KMS-11 (cell line): ENCODE measurements around the gene SEZ6.

ENCODE experiments used
- H2AFZ ChIP-seq: fragments of 200-600 bp; sonication (generic); 2 replicates; pipeline ENCODE4 v1.6.1; 2016; ENCODE audit warnings: antibody characterized with exemption, mixed run types, low read depth
- H3K27ac ChIP-seq: fragments of 200-600 bp; sonication (generic); 2 replicates; pipeline ENCODE4 v1.6.1; 2016; ENCODE audit warnings: mild to moderate bottlenecking, mixed run types
- H3K27me3 ChIP-seq: fragments of 200-600 bp; sonication (generic); 2 replicates; pipeline ENCODE4 v1.6.1; 2017; ENCODE audit warnings: mild to moderate bottlenecking, low read depth, mixed run types, moderate library complexity; ENCODE audit not compliant: insufficient read depth
- H3K36me3 ChIP-seq: fragments of 200-600 bp; sonication (generic); 2 replicates; pipeline ENCODE4 v1.6.1; 2017; ENCODE audit warnings: mild to moderate bottlenecking, mixed run types; ENCODE audit not compliant: insufficient read depth
- H3K4me1 ChIP-seq: fragments of 200-600 bp; sonication (generic); 2 replicates; pipeline ENCODE4 v1.6.1; 2016; ENCODE audit warnings: mild to moderate bottlenecking, low read depth, mixed run types; ENCODE audit not compliant: poor library complexity, severe bottlenecking
- H3K4me2 ChIP-seq: fragments of 200-600 bp; sonication (generic); 2 replicates; pipeline ENCODE4 v1.7.0; 2016; ENCODE audit warnings: mild to moderate bottlenecking, mixed run types
- H3K4me3 ChIP-seq: fragments of 200-600 bp; sonication (generic); IDR thresholded peaks from 2 replicates; pipeline ENCODE4 v1.6.1; 2017; ENCODE audit warnings: low read depth, low read length, mixed read lengths; ENCODE audit not compliant: insufficient read depth
- H3K79me2 ChIP-seq: fragments of 200-600 bp; sonication (generic); 2 replicates; pipeline ENCODE4 v1.6.1; 2016; ENCODE audit warnings: low read depth, mixed run types; ENCODE audit not compliant: insufficient read depth
- H3K9ac ChIP-seq: fragments of 200-600 bp; sonication (generic); 2 replicates; pipeline ENCODE4 v1.6.1; 2016; ENCODE audit warnings: mild to moderate bottlenecking, mixed run types
- H4K20me1 ChIP-seq: fragments of 200-600 bp; sonication (generic); 2 replicates; pipeline ENCODE4 v1.6.1; 2016; ENCODE audit warnings: mild to moderate bottlenecking, mixed run types; ENCODE audit not compliant: insufficient read depth
- CTCF ChIP-seq: fragments of 200-600 bp; sonication (generic); conservative IDR thresholded peaks from 2 replicates; pipeline ENCODE4 v1.6.1; 2017; ENCODE audit warnings: low read depth, mild to moderate bottlenecking, antibody characterized with exemption, low read length, moderate library complexity, mixed read lengths

Gene SEZ6

GRCh38 chr17:28969706-28970393 is 36.0 kb downstream of the SEZ6 start:
- peaks cover 53% of the 10 kb centered on the region for H3K27me3 ChIP-seq
- H3K9ac ChIP-seq = no peak overlapping the region
- no peak for TF ChIP-seq CTCF
- no peaks in the 10 kb centered on the region for H3K4me1 ChIP-seq
- no peaks in the 10 kb centered on the region for H4K20me1 ChIP-seq
- H2AFZ ChIP-seq = no peak overlapping the region
- H3K4me2 ChIP-seq = no peak overlapping the region
- no peaks in the 10 kb centered on the region for H3K79me2 ChIP-seq
- H3K4me3 ChIP-seq = no peak overlapping the region
- H3K36me3 ChIP-seq = no peaks in the 10 kb centered on the region
- no peak overlapping the region for H3K27ac ChIP-seq

GRCh38 chr17:28968914-28969295 is 36.9 kb downstream of the SEZ6 start:
- no peaks in the 10 kb centered on the region for H3K4me1 ChIP-seq
- H3K27ac ChIP-seq = no peak overlapping the region
- H4K20me1 ChIP-seq = no peaks in the 10 kb centered on the region
- no peak overlapping the region for H3K9ac ChIP-seq
- no peak overlapping the region for H2AFZ ChIP-seq
- H3K27me3 ChIP-seq = peaks cover 63% of the 10 kb centered on the region
- H3K79me2 ChIP-seq = no peaks in the 10 kb centered on the region
- H3K4me3 ChIP-seq = no peak overlapping the region
- no peak overlapping the region for H3K4me2 ChIP-seq
- no peak for TF ChIP-seq CTCF
- no peaks in the 10 kb centered on the region for H3K36me3 ChIP-seq

GRCh38 chr17:28968231-28968913 is 37.5 kb downstream of the SEZ6 start:
- Histone ChIP-seq H3K27ac (no peak overlapping the region), H3K36me3 (no peaks in the 10 kb centered on the region), H3K27me3 (peaks cover 64% of the 10 kb centered on the region), H3K9ac (no peak overlapping the region), H3K79me2 (no peaks in the 10 kb centered on the region), H4K20me1 (no peaks in the 10 kb centered on the region), H2AFZ (no peak overlapping the region), H3K4me2 (no peak overlapping the region), H3K4me1 (no peaks in the 10 kb centered on the region), H3K4me3 (no peak overlapping the region)
- TF ChIP-seq CTCF = no peak

GRCh38 chr17:28967221-28968135 is 38.4 kb downstream of the SEZ6 start:
- H3K27ac ChIP-seq = no peak overlapping the region
- TF ChIP-seq CTCF = no peak
- no peaks in the 10 kb centered on the region for H3K4me1 ChIP-seq
- H2AFZ ChIP-seq = no peak overlapping the region
- peaks cover 62% of the 10 kb centered on the region for H3K27me3 ChIP-seq
- H3K4me3 ChIP-seq = no peak overlapping the region
- no peaks in the 10 kb centered on the region for H4K20me1 ChIP-seq
- H3K9ac ChIP-seq = no peak overlapping the region
- H3K4me2 ChIP-seq = no peak overlapping the region
- no peaks in the 10 kb centered on the region for H3K36me3 ChIP-seq
- no peaks in the 10 kb centered on the region for H3K79me2 ChIP-seq
